Central memory CD8-positive, alpha-beta T cell (primary cell): ENCODE measurements around the gene FBLIM1.

ENCODE experiments used
- ATAC-seq: fragments of 150-1000 bp; cut with Tn5 transposase; replicated peaks from 2 replicates; pipeline ENCODE4 v1.10.0; 2022; ENCODE audit warnings: mild to moderate bottlenecking, moderate FRiP score, moderate number of reproducible peaks; ENCODE audit not compliant: poor library complexity, severe bottlenecking; ENCODE audit errors: extremely low read depth
- DNase-seq, 2 donors: peaks; one replicate each; pipeline ENCODE4 v3.0.0; 2021; ENCODE audit warnings: low spot score in 2 of 2
- H3K27ac Mint-ChIP-seq: one replicate; pipeline ENCODE4 v1.8.0; 2022; ENCODE audit warnings: low read depth, mild to moderate bottlenecking, moderate library complexity, mixed read lengths
- H3K27me3 Mint-ChIP-seq: one replicate; pipeline ENCODE4 v1.8.0; 2022; ENCODE audit warnings: mixed read lengths
- H3K36me3 Mint-ChIP-seq: one replicate; pipeline ENCODE4 v1.8.0; 2022; ENCODE audit warnings: mild to moderate bottlenecking, moderate library complexity, mixed read lengths; ENCODE audit not compliant: insufficient read depth
- H3K4me1 Mint-ChIP-seq: one replicate; pipeline ENCODE4 v1.8.0; 2022; ENCODE audit warnings: mixed read lengths
- H3K4me3 Mint-ChIP-seq: one replicate; pipeline ENCODE4 v1.8.0; 2022; ENCODE audit warnings: mild to moderate bottlenecking, moderate library complexity, mixed read lengths
- H3K9me3 Mint-ChIP-seq: one replicate; pipeline ENCODE4 v1.8.0; 2022; ENCODE audit warnings: mixed read lengths

Gene FBLIM1

DNA sequence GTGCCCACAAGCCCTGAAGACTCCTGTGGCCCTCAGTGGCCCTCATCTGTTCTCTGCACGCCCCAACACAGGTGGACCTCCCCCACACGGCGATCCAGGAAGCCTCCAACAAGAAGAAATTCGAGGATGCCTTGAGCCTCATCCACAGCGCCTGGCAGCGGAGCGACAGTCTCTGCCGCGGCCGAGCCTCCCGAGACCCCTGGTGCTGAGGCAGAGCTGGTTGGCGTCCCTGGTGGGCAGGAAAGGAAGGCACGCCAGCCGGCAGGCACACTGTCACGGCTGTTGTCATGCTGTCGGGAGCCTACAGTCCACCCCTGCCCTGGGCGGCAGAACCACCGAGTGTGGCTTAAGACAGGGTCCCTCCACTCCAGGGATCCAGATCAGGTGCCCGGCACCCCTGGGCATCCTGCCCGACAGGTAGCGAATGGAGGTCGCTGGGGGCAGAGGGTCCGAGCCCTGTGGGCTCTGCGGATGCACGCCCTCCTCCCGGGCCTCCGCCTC, 24.8 kb upstream of the FBLIM1 start:
- ATAC-seq (no peak), DNase-seq (no peak)
- Mint-ChIP-seq H3K27me3 (no peaks in the 10 kb centered on the region), H3K27ac (no peak overlapping the region), H3K4me3 (no peak overlapping the region), H3K9me3 (no peaks in the 10 kb centered on the region), H3K4me1 (no peaks in the 10 kb centered on the region), H3K36me3 (peaks cover 11% of the 10 kb centered on the region)

GRCh38 chr1:15734296-15734695, 24.3 kb upstream of the FBLIM1 start:
- Mint-ChIP-seq H3K4me3 (no peak overlapping the region), H3K27me3 (no peaks in the 10 kb centered on the region), H3K9me3 (no peaks in the 10 kb centered on the region), H3K27ac (no peak overlapping the region), H3K4me1 (no peaks in the 10 kb centered on the region), H3K36me3 (peaks cover 8% of the 10 kb centered on the region)
- ATAC-seq: no peak
- DNase-seq: no peak

DNA sequence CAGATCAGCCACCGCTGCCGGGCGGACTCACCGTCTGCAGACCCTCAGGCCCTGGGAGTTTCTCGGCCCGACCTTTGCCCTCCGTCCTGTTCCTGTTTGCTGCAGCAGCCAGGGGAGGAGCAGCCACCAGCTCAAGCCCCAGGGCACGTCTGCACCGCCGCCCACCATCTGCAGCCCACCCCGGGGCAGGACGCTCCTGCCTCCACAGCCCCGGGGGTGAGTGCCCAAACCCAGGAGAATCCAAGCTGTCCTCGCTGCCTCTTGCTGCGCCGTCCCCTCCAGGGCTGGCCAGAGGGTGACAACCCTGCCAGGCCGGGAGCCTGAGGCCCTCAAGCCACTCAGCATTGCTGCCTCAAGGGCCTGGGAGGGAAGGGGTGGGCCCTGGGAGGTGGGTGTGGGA, 23.7 kb upstream of the FBLIM1 start:
- Mint-ChIP-seq H3K27me3 (no peaks in the 10 kb centered on the region), H3K4me1 (no peaks in the 10 kb centered on the region), H3K36me3 (peaks cover 8% of the 10 kb centered on the region), H3K9me3 (no peaks in the 10 kb centered on the region), H3K4me3 (no peak overlapping the region), H3K27ac (no peak overlapping the region)
- DNase-seq: no peak
- no peak for ATAC-seq

- H3K9me3 Mint-ChIP-seq: no peaks in the 10 kb centered on the region
- no peak overlapping the region for H3K27ac Mint-ChIP-seq
- no peak overlapping the region for H3K4me3 Mint-ChIP-seq
- ATAC-seq (no peak), DNase-seq (no peak)
- no peaks in the 10 kb centered on the region for H3K27me3 Mint-ChIP-seq
- H3K36me3 Mint-ChIP-seq: peaks cover 8% of the 10 kb centered on the region
- no peaks in the 10 kb centered on the region for H3K4me1 Mint-ChIP-seq
These were observed 23.1 kb upstream of the FBLIM1 start for GRCh38 chr1:15735304-15736037.

GRCh38 chr1:15736038-15736891, 22.3 kb upstream of the FBLIM1 start, which contains the start of gene SLC25A34:
Gene SLC25A34, plus strand, starts transcription at chr1:15736258. Its CDS starts 228 bp downstream, at chr1:15736486.
- peaks cover 3% of the 10 kb centered on the region for H3K4me1 Mint-ChIP-seq
- H3K27ac Mint-ChIP-seq: no peak within 1 kb of the TSS
- no peaks in the 10 kb centered on the region for H3K27me3 Mint-ChIP-seq
- no peak within 1 kb of the TSS for H3K4me3 Mint-ChIP-seq
- peaks cover 5% of the 10 kb centered on the region for H3K36me3 Mint-ChIP-seq
- DNase-seq: no peak
- no peak for ATAC-seq
- no peaks in the 10 kb centered on the region for H3K9me3 Mint-ChIP-seq

DNA sequence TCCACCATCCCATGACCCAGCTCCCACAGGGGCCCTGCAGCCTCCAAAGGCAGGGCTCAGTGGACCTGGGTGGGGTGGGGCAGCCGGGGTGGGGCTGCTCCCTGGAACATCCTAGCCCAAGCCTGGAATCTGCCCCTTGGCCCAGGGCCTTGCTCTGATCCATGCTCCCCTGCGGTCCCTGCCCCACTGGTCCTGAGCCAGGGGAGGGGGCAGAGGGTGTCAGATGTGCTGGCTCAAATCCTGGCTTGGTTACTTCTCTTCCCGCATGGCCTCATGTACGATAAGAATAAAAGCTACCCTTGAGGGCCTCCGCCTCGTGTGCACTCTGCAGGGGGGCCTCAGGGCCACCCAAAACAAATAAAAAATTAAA, 21.7 kb upstream of the FBLIM1 start:
- H3K27me3 Mint-ChIP-seq: no peaks in the 10 kb centered on the region
- H3K9me3 Mint-ChIP-seq: no peaks in the 10 kb centered on the region
- H3K4me3 Mint-ChIP-seq: no peak overlapping the region
- peaks cover 5% of the 10 kb centered on the region for H3K36me3 Mint-ChIP-seq
- peaks cover 6% of the 10 kb centered on the region for H3K4me1 Mint-ChIP-seq
- ATAC-seq (no peak), DNase-seq (no peak)
- no peak overlapping the region for H3K27ac Mint-ChIP-seq

DNA sequence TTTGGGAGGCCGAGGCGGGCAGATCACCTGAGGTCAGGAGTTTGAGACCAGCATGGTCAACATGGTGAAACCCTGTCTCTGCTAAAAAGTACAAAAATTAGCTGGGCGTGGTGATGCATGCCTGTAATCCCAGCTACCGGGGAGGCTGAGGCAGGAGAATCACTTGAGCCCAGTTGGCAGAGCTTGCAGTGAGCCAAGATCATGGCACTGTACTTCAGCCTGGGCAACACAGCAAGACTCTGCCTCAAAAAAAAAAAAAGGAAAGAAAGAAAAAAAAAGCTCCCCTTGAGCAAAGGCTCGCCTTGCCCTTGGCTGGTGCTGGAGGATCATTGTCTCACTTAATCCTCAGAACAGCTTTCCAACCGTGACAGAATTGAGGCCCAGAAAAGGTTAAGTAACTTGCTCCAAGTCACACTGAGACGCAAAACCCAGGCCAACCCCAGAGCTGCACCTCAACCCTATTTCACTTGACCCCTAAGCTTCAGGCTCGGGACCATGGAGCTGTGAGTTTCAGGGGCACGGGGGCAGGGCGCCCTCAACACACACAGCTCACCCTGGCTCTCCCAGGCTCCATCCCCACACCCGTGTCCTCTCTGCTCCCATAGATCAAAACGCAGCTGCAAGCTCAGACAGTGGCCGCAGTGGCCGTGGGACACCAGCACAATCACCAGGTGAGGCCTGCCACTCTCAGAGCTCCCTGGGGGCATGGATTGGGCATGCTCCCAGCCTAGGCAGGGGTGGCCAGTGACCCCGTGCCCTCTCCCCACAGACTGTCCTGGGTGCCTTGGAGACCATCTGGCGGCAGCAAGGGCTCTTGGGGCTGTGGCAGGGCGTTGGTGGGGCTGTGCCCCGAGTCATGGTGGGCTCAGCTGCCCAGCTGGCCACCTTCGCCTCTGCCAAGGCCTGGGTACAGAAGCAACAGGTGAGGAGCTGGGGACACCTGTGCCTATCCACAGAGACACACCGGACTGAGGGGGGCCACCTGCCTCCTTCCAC, 21.0 kb upstream of the FBLIM1 start:
- Mint-ChIP-seq H3K27me3 (no peaks in the 10 kb centered on the region), H3K9me3 (no peaks in the 10 kb centered on the region), H3K4me1 (peaks cover 6% of the 10 kb centered on the region), H3K36me3 (peaks cover 2% of the 10 kb centered on the region), H3K4me3 (no peak overlapping the region), H3K27ac (no peak overlapping the region)
- ATAC-seq (no peak), DNase-seq (no peak)

DNA sequence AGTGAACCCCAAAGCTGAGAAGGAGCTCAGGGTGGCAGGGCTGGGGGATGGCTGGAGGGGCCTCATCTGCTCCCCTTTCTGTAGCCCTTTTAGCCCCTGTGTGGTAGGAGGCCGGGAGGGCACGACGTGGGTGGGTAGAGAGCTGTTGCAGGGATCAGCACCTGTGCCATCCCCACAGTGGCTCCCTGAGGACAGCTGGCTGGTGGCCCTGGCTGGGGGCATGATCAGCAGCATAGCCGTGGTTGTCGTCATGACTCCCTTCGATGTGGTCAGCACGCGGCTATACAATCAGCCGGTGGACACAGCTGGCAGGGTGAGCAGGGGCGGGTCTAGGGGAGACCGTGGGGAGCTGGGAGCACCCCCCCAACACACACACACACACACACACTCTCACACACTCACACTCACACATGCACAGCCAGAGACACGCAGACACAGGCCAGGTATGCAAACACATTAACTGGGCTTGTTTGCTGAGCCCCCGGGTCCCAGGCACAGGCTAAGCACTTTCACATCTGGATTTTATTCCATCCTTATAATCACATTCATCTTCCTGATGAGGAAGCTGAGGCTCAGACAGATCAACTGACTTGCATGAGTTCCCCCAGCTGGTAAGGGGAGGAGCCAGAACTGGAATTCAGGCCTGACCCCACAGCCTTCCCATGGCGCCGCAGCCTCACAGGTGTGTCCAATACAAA, 20.0 kb upstream of the FBLIM1 start:
- H3K9me3 Mint-ChIP-seq: no peaks in the 10 kb centered on the region
- H3K36me3 Mint-ChIP-seq: peaks cover 2% of the 10 kb centered on the region
- no peak overlapping the region for H3K27ac Mint-ChIP-seq
- DNase-seq: no peak
- H3K27me3 Mint-ChIP-seq: no peaks in the 10 kb centered on the region
- H3K4me1 Mint-ChIP-seq: peaks cover 6% of the 10 kb centered on the region
- ATAC-seq: no peak
- no peak overlapping the region for H3K4me3 Mint-ChIP-seq

- Mint-ChIP-seq H3K4me1 (peaks cover 6% of the 10 kb centered on the region), H3K36me3 (peaks cover under 1% of the 10 kb centered on the region), H3K4me3 (no peak overlapping the region), H3K27ac (no peak overlapping the region), H3K27me3 (no peaks in the 10 kb centered on the region), H3K9me3 (no peaks in the 10 kb centered on the region)
- no peak for ATAC-seq
- no peak for DNase-seq
These were observed 19.3 kb upstream of the FBLIM1 start for GRCh38 chr1:15739259-15739658.

DNA sequence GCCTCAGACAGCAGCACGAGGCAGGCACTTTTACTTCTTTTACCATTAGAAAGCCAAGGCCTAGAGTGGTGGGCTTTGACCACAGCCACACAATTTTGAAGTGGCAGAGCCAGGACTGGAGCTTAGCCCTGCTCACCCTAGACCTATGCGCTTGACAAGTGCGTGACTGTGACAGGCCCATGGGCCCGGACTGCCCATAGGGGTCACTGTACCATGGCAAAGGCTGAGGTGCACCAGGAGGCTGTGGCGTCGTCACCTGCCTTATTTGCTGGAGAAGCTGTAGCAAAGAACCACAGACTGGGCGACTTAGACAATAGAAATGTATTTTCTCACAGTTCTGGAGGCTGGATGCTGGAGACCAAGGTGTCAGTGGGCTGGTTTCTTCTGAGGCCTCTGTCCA, 18.9 kb upstream of the FBLIM1 start:
- no peak for DNase-seq
- H3K27me3 Mint-ChIP-seq: no peaks in the 10 kb centered on the region
- ATAC-seq: no peak
- no peak overlapping the region for H3K4me3 Mint-ChIP-seq
- H3K9me3 Mint-ChIP-seq: no peaks in the 10 kb centered on the region
- no peak overlapping the region for H3K27ac Mint-ChIP-seq
- H3K36me3 Mint-ChIP-seq: no peaks in the 10 kb centered on the region
- H3K4me1 Mint-ChIP-seq: peaks cover 6% of the 10 kb centered on the region

DNA sequence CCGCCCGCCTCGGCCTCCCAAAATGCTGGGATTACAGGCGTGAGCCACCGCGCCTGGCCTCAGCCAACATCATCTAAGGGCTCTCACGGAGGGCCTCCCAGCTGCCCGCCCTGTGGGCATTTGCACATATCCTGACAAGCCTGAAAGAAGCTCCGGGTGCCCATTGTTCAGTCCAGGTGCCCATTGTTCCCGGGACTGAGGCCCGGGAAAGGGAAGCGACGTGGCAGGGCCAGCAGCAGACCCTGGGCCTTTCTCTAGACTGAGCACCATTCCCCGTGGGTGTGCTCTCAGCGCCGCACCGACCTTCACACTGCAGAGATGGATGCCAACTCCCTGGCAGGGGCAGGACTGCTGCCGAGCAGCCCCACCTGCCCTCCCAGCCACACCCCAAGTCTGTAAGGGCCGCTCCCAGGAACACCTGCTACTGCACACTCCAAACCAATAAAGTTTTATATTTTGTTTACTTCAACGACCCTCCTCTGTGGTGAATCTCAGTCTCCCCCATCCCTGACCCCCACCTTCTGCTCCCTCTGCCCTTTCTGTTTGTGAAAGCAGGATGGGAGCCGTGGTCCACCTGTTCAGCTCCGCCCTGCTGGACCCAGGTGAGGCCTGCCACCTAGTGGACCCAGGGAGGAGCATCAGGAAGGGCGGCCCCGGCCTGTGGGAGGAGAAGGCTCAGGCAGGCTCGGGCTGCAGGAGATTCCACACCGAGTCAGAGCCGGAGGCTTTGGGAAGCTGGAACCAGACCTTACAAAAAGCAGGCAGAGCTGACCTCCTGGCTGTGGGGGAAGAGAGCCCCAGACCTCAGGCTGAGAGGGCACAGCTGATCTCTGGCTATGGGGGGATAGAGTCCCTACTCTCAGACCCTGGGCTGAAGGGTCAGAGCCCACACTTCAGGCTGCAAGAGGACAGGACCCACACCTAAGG, 17.4 kb upstream of the FBLIM1 start:
- Mint-ChIP-seq H3K9me3 (no peaks in the 10 kb centered on the region), H3K27ac (no peak overlapping the region)

More for the DNA sequence above, 17.4 kb upstream of the FBLIM1 start:
- Mint-ChIP-seq H3K36me3 (no peaks in the 10 kb centered on the region), H3K4me1 (peaks cover 6% of the 10 kb centered on the region), H3K27me3 (no peaks in the 10 kb centered on the region), H3K4me3 (no peak overlapping the region)
- ATAC-seq (peak; percentile 76), DNase-seq (peak; percentile 36 to 44)
